ENCODE results near the gene SPATS2L.

DNA sequence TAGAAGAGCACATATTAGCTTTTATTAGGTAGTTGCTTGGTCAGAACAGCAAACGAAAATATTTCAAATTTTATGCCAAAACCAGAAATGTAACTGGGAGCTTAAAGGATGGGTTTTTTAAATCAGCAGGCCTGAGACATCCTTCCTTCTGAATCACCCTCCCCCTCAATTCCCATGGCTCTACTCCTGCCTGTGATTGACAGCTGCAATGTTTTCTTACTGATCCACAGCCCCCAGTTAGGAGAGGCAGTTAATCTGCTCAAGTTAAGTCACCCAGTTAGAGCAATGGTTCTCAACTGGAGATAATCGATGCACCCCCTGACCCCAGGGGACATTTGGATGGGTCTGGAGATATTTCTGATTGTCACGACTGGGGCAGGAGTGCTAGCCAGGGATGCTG is 178.4 kb downstream of the SPATS2L start:
- no peak for TF ChIP-seq EP300 (IDR thresholded peaks at IDR 0.05)
- TF ChIP-seq, protein P1, sequence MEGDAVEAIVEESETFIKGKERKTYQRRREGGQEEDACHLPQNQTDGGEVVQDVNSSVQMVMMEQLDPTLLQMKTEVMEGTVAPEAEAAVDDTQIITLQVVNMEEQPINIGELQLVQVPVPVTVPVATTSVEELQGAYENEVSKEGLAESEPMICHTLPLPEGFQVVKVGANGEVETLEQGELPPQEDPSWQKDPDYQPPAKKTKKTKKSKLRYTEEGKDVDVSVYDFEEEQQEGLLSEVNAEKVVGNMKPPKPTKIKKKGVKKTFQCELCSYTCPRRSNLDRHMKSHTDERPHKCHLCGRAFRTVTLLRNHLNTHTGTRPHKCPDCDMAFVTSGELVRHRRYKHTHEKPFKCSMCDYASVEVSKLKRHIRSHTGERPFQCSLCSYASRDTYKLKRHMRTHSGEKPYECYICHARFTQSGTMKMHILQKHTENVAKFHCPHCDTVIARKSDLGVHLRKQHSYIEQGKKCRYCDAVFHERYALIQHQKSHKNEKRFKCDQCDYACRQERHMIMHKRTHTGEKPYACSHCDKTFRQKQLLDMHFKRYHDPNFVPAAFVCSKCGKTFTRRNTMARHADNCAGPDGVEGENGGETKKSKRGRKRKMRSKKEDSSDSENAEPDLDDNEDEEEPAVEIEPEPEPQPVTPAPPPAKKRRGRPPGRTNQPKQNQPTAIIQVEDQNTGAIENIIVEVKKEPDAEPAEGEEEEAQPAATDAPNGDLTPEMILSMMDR (IDR thresholded peaks at IDR 0.05) = no peak

All from ovary (tissue), 3 donors.